HL-60 (cell line): ENCODE results near the gene PTPRG.

Experiments
- SPI1 ChIP-seq: IDR thresholded peaks from 2 replicates; pipeline ENCODE4 v1.6.1; 2012; ENCODE audit warnings: low read depth, mild to moderate bottlenecking, borderline replicate concordance
- TF ChIP-seq, protein P1 (sequence below): IDR thresholded peaks from one replicate; pipeline ENCODE4 v1.5.1; 2011; ENCODE audit warnings: low read length, control low read depth, inconsistent platforms; ENCODE audit not compliant: insufficient read depth

DNA sequence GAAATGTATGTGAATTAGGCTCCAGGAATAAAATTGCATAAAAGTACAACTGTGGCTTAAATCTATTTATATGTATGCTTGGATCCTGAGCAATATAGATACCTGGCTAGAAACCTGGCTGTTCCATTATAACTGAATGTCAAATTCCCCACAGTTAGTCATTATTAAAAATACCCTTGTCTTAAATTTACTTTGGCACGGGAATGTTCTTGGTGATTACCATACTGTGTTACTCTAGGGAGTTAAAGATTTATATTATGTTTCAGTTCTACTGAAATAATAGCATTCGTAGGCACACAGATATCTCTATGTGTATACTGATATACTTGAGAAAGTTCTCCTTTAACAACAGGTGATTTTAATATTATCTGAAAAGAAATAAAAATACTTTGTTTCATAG lies 394.1 kb downstream of the PTPRG start:
- no peak for TF ChIP-seq SPI1
- TF ChIP-seq, protein P1, sequence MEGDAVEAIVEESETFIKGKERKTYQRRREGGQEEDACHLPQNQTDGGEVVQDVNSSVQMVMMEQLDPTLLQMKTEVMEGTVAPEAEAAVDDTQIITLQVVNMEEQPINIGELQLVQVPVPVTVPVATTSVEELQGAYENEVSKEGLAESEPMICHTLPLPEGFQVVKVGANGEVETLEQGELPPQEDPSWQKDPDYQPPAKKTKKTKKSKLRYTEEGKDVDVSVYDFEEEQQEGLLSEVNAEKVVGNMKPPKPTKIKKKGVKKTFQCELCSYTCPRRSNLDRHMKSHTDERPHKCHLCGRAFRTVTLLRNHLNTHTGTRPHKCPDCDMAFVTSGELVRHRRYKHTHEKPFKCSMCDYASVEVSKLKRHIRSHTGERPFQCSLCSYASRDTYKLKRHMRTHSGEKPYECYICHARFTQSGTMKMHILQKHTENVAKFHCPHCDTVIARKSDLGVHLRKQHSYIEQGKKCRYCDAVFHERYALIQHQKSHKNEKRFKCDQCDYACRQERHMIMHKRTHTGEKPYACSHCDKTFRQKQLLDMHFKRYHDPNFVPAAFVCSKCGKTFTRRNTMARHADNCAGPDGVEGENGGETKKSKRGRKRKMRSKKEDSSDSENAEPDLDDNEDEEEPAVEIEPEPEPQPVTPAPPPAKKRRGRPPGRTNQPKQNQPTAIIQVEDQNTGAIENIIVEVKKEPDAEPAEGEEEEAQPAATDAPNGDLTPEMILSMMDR = no peak
